Measurements from ENCODE around the gene PAQR5.
"Not testable (repeated sequence)": the region's sequence is repeated elsewhere in the genome, so short reads cannot be mapped to it uniquely, and the experiment has no call there.

The PAQR5 gene

GRCh38 chr15:69424748-69425413, 126.2 kb downstream of the PAQR5 start:
- H3K9me3 Mint-ChIP-seq: no peaks in the 10 kb centered on the region
- no peak overlapping the region for H3K4me3 Mint-ChIP-seq
- no peaks in the 10 kb centered on the region for H3K4me1 Mint-ChIP-seq
- DNase-seq (ENCODE audit: low spot score in 2 of 2) (no peak), ATAC-seq (no peak)
- H3K27ac Mint-ChIP-seq: peak overlapping the region; percentile 7
- peaks cover 68% of the 10 kb centered on the region for H3K36me3 Mint-ChIP-seq

- Mint-ChIP-seq H3K36me3 (peaks cover 47% of the 10 kb centered on the region), H3K9me3 (no peaks in the 10 kb centered on the region), H3K27ac (no peak overlapping the region), H3K4me3 (no peak overlapping the region), H3K4me1 (no peaks in the 10 kb centered on the region)
- DNase-seq (ENCODE audit: low spot score in 2 of 2) (no peak), ATAC-seq (no peak)
Measured at GRCh38 chr15:69433831-69434230, 135.1 kb downstream of the PAQR5 start.

- Mint-ChIP-seq H3K4me1 (no peaks in the 10 kb centered on the region), H3K36me3 (peaks cover 46% of the 10 kb centered on the region)
Measured at GRCh38 chr15:69434238-69434637, 135.5 kb downstream of the PAQR5 start.

GRCh38 chr15:69434679-69435078, 136.0 kb downstream of the PAQR5 start:
- Mint-ChIP-seq H3K4me3 (no peak overlapping the region), H3K27ac (no peak overlapping the region), H3K9me3 (no peaks in the 10 kb centered on the region), H3K36me3 (peaks cover 46% of the 10 kb centered on the region), H3K4me1 (no peaks in the 10 kb centered on the region)
- DNase-seq (ENCODE audit: low spot score in 2 of 2) (no peak), ATAC-seq (no peak)

More at GRCh38 chr15:69434238-69434637, 135.5 kb downstream of the PAQR5 start:
- Mint-ChIP-seq H3K9me3 (no peaks in the 10 kb centered on the region), H3K27ac (no peak overlapping the region), H3K4me3 (no peak overlapping the region)
- ATAC-seq: no peak
- no peak for DNase-seq (ENCODE audit: low spot score in 2 of 2)

- no peak overlapping the region for H3K4me3 Mint-ChIP-seq
- H3K36me3 Mint-ChIP-seq: peaks cover 55% of the 10 kb centered on the region
- H3K9me3 Mint-ChIP-seq: no peaks in the 10 kb centered on the region
- no peak for ATAC-seq
- H3K27ac Mint-ChIP-seq: no peak overlapping the region
- DNase-seq (ENCODE audit: low spot score in 2 of 2): no peak
- H3K4me1 Mint-ChIP-seq: no peaks in the 10 kb centered on the region
Measured at GRCh38 chr15:69435985-69436384, 137.3 kb downstream of the PAQR5 start.

GRCh38 chr15:69436951-69437350, 138.2 kb downstream of the PAQR5 start:
- H3K9me3 Mint-ChIP-seq: no peaks in the 10 kb centered on the region
- H3K4me1 Mint-ChIP-seq: no peaks in the 10 kb centered on the region
- DNase-seq (ENCODE audit: low spot score in 2 of 2) (no peak), ATAC-seq (no peak)
- H3K4me3 Mint-ChIP-seq: no peak overlapping the region
- no peak overlapping the region for H3K27ac Mint-ChIP-seq
- peaks cover 61% of the 10 kb centered on the region for H3K36me3 Mint-ChIP-seq

- no peak for ATAC-seq
Measured at GRCh38 chr15:69439623-69440022, 140.9 kb downstream of the PAQR5 start.

GRCh38 chr15:69443032-69443611, 144.4 kb downstream of the PAQR5 start:
- Mint-ChIP-seq H3K36me3 (peaks cover 62% of the 10 kb centered on the region), H3K4me1 (peaks cover 8% of the 10 kb centered on the region), H3K27ac (peak overlapping the region; percentile 52), H3K4me3 (no peak overlapping the region), H3K9me3 (no peaks in the 10 kb centered on the region)
- DNase-seq (ENCODE audit: low spot score in 2 of 2): no peak
- peak; percentile 76 for ATAC-seq

More at GRCh38 chr15:69439623-69440022, 140.9 kb downstream of the PAQR5 start:
- DNase-seq (ENCODE audit: low spot score in 2 of 2): no peak
- H3K27ac Mint-ChIP-seq: no peak overlapping the region
- no peak overlapping the region for H3K4me3 Mint-ChIP-seq
- H3K9me3 Mint-ChIP-seq: no peaks in the 10 kb centered on the region
- peaks cover 8% of the 10 kb centered on the region for H3K4me1 Mint-ChIP-seq
- peaks cover 68% of the 10 kb centered on the region for H3K36me3 Mint-ChIP-seq

- no peak overlapping the region for H3K4me3 Mint-ChIP-seq
- H3K9me3 Mint-ChIP-seq: no peaks in the 10 kb centered on the region
- no peak overlapping the region for H3K27ac Mint-ChIP-seq
- ATAC-seq: no peak
- peaks cover 59% of the 10 kb centered on the region for H3K36me3 Mint-ChIP-seq
- peaks cover 8% of the 10 kb centered on the region for H3K4me1 Mint-ChIP-seq
- no peak for DNase-seq (ENCODE audit: low spot score in 2 of 2)
Measured at GRCh38 chr15:69444686-69445085, 146.0 kb downstream of the PAQR5 start.

- ATAC-seq: no peak
- peaks cover 45% of the 10 kb centered on the region for H3K36me3 Mint-ChIP-seq
Measured at GRCh38 chr15:69446953-69447352, 148.2 kb downstream of the PAQR5 start.

GRCh38 chr15:69450221-69450620, 151.5 kb downstream of the PAQR5 start:
- not testable (repeated sequence) for DNase-seq (ENCODE audit: low spot score in 2 of 2); H3K27ac Mint-ChIP-seq; ATAC-seq; H3K4me3 Mint-ChIP-seq; H3K9me3 Mint-ChIP-seq
- peaks cover 67% of the 10 kb centered on the region for H3K36me3 Mint-ChIP-seq
- H3K4me1 Mint-ChIP-seq: peaks cover 27% of the 10 kb centered on the region

More at GRCh38 chr15:69446953-69447352, 148.2 kb downstream of the PAQR5 start:
- H3K27ac Mint-ChIP-seq: no peak overlapping the region
- H3K4me1 Mint-ChIP-seq: peaks cover 8% of the 10 kb centered on the region
- DNase-seq (ENCODE audit: low spot score in 2 of 2): no peak
- H3K4me3 Mint-ChIP-seq: no peak overlapping the region
- H3K9me3 Mint-ChIP-seq: no peaks in the 10 kb centered on the region

- Mint-ChIP-seq H3K4me3 (peak overlapping the region; percentile 96), H3K27ac (peak overlapping the region; percentile 98), H3K36me3 (peaks cover 67% of the 10 kb centered on the region), H3K9me3 (no peaks in the 10 kb centered on the region), H3K4me1 (peaks cover 31% of the 10 kb centered on the region)
- DNase-seq (ENCODE audit: low spot score in 2 of 2) (no peak), ATAC-seq (no peak)
Measured at GRCh38 chr15:69450968-69451695, 152.4 kb downstream of the PAQR5 start.

- Mint-ChIP-seq H3K36me3 (peaks cover 67% of the 10 kb centered on the region), H3K27ac (peak overlapping the region; percentile 98)
Measured at GRCh38 chr15:69451951-69452691, 153.4 kb downstream of the PAQR5 start.

GRCh38 chr15:69452692-69453521, 154.2 kb downstream of the PAQR5 start, which contains the start of gene RPLP1:
TSS of gene RPLP1 (plus strand) at chr15:69452818. CDS start at chr15:69452949, 131 bp downstream.
- DNase-seq (ENCODE audit: low spot score in 2 of 2) (peak; percentile 96 to 98), ATAC-seq (peak; percentile 92)
- Mint-ChIP-seq H3K4me3 (peak within 1 kb of the TSS; percentile 96), H3K36me3 (peaks cover 71% of the 10 kb centered on the region), H3K27ac (peak within 1 kb of the TSS; percentile 98), H3K9me3 (no peaks in the 10 kb centered on the region), H3K4me1 (peaks cover 34% of the 10 kb centered on the region)

More at GRCh38 chr15:69451951-69452691, 153.4 kb downstream of the PAQR5 start:
- ATAC-seq (peak; percentile 41), DNase-seq (ENCODE audit: low spot score in 2 of 2) (no peak)
- no peaks in the 10 kb centered on the region for H3K9me3 Mint-ChIP-seq
- H3K4me1 Mint-ChIP-seq: peaks cover 34% of the 10 kb centered on the region
- peak overlapping the region; percentile 96 for H3K4me3 Mint-ChIP-seq

Measured in stimulated activated effector memory CD8-positive, alpha-beta T cell treated with anti-CD3 and anti-CD28 coated beads, Interleukin-12 subunit alpha, Interleukin-12 subunit beta, amount 100 ng/mL, for 72 hours (primary cell).